ENCODE measurements around the gene ATG10.

GRCh38 chr5:81969912-81970311 is 1.9 kb upstream of the ATG10 start:
- TF ChIP-seq CTCF (IDR thresholded peaks at IDR 0.05; ENCODE audit: poor library complexity, severe bottlenecking) = no peak
- TF ChIP-seq POLR2AphosphoS5 (IDR thresholded peaks at IDR 0.05) = no peak
- no peak for TF ChIP-seq REST (IDR thresholded peaks at IDR 0.05; ENCODE audit: borderline replicate concordance)
- TF ChIP-seq RAD21 (conservative IDR thresholded peaks at IDR 0.05) = no peak
- TF ChIP-seq MXI1 (conservative IDR thresholded peaks at IDR 0.05; ENCODE audit: poor library complexity, severe bottlenecking) = no peak
- no peak for TF ChIP-seq EZH2 (IDR thresholded peaks at IDR 0.05; ENCODE audit: borderline replicate concordance, insufficient read depth, low read length, poor library complexity, severe bottlenecking)
- TF ChIP-seq EP300 (conservative IDR thresholded peaks at IDR 0.05; ENCODE audit: poor library complexity, severe bottlenecking) = no peak
- TF ChIP-seq TAF1 (IDR thresholded peaks at IDR 0.05; ENCODE audit: low read depth) = no peak
- TF ChIP-seq SMC3 (conservative IDR thresholded peaks at IDR 0.05; ENCODE audit: poor library complexity) = no peak

Measured in neural cell (in vitro differentiated cells).